HPDE6-E6E7 (cell line): ENCODE results near the gene ZNF415.
"Not testable (repeated sequence)": the region's sequence is repeated elsewhere in the genome, so short reads cannot be mapped to it uniquely, and the experiment has no call there.

ENCODE experiments used
- DNase-seq: peaks from one replicate; pipeline ENCODE4 v3.0.0; 2011; ENCODE audit warnings: missing footprints; ENCODE audit errors: extremely low spot score

The ZNF415 gene

DNA sequence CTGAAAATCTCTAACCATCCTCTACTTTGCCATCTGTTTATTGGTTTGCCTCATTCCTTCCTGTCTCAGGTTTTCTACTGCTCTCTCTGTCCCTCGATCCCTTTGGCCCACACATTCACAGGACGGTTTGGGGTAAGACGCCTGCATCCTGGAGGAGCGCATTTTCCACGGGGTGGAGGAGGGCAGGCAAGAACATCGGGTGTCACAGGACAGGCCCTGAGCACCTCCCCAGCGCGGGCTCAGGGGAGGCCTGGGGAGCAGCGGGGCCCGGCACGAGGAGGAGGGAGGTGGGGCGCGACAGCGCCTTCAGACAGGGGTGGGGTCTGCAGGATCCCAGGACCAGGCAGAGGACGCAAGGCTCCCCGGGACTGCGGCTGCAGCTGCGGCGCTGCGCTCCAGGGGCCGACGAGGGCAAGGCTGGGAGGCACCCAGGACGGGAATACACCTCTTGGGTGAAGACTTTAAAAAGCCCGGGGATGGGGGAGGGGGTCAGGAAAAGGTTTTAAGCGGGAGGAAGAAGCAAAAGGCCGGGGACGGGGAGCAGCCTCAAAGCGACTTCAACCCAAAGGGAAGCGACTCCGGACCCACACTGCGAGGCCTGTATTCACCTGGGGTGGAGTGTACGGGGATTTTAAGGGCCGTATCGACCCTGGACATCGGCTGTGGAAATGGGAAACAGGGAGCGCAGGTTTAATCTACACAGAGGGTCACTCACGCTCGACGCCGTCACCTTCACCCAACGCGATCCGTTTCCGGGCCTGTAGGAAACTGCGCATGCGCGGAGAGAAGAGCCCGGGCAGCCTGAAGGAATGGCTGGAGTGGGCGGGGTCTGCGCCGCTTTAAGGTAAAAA lies at the start of gene ZNF415:
Gene ZNF415 (minus strand): TSS at position 770 of the 851 bp plus-strand sequence. CDS start 10,234 bp downstream, outside the sequence.
- DNase-seq = peak; percentile 84

DNA sequence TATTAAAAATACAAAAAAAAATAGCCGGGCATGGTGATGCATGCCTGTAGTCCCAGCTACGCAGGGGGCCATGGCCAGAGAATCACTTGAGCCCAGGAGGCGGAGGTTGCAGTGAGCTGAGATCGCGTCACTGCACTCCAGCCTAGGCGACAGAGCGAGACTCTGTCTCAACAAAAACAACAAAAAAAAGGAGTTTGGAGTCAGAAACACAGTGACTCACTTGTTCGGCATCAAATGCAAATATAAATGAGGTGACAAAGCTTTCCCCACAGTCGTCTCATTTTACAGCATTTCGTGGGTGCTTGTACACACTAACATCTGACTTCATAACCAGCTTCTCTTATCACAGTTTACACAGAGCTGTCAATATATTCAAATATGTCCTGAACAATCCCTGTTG lies 49.5 kb upstream of the ZNF415 start:
- DNase-seq = no peak

DNA sequence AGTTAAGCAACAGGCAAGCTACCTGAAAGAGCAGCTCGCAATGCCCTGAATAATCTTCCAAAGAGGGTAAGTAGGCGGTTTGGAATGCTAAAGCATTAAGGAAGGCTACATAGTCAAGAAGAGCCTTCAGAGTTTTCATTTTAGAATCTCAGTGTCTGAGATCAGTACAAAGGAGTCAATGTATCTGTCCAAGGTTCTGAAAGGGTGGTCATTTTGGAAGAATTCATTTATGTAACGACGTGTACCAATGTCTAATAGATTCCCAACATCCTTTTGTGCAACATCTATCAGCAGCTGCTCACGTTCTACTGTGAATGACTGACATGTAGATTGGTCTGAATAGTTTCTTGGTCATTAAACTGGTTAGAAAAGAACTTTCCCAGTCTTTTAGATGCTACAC lies 45.3 kb upstream of the ZNF415 start:
- DNase-seq = no peak

DNA sequence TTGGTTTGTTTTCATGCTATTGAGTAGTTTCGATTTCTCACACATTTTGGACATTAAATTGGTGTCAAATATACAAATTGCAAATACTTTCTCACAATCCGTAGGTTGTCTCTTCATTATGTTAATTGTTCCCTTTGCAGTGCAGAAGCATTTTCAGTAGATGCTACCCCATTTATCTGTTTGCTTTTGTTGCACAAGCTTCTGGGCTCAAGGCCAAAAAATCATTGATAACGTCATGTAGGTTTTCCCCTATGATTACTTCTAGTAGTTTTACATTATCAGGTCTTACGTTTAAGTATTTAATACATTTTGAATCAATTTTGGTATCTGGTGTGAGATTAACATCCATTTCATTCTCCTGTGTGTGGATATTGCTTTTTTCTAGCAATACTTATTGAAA lies 40.2 kb upstream of the ZNF415 start:
- DNase-seq = no peak

DNA sequence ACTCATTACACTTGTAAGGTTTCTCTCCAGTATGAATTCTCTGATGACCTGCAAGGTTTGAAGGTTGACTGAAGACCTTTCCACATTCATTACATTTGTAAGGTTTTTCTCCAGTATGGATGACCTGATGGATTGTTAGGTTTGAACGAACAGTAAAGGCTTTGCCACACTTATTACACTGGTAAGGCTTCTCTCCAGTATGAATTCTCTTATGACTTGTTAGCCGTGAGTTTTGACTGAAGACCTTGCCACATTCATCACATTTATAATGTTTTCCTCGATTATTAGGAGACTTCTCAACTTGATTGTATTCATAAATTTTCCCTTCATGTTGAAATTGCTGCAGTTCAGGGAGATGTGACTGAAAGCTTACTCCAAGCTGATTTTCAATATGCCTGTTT lies 33.0 kb upstream of the ZNF415 start:
- no peak for DNase-seq

DNA sequence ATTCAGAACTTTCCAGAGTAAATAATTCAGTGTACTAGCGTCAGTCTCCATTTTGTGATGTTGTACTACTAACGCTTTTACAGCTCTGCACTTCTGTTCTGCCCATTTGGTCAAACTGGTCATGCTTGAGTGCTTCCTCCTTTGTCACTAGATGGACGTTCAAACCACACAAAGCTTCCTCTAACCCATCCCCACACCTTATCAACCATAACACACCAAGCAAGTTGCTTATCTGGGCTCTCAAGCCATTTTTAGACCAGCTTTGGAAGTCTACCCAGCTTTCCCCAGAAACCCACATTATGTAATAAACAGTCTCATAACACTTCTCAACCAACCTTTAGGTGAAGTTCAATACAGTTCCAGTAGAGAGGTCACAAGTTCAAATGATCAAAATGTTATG lies 28.4 kb upstream of the ZNF415 start:
- DNase-seq = no peak

DNA sequence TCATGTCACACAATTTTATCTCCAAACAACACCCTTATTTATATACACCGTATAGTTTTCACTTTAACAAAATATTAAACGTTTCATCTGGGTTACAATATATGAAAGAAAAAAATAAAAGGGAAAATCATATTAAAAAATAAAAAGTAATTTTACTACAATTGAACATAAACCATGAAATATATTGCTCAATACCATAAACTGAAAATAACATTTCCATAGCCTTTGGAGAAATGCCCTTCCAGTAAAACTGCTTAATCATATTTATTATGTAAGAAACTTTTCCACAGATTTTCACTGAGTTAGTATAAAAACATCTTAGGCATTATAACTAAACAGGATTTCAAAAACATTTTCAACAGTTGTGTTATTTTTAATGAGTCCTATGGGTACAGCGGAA lies 27.6 kb upstream of the ZNF415 start:
- DNase-seq = no peak

DNA sequence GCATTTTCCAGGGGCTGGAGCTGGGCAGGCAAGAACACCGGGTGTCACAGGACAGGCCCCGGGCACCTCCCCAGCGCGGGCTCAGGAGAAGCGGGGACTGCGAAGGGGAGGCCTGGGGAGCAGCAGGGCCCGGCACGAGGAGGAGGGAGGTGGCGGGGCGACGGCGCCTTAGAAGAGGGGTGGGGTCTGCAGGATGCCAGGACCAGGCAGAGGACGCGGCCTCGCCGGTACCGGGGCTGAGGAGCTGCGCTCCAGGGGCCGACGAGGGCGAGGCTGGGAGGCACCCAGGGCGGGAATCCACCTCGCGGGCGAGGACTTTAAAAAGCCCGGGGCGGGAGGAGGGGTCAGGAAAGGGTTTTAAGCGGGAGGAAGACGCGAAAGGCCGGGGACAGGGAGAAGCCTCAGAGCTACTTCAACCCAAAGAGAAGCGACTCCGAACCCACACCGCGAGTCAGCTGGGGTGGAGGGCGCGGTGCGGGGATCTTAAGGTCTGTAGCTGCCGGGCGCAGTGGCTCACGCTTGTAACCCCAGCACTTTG lies 25.5 kb upstream of the ZNF415 start:
- DNase-seq = no peak

DNA sequence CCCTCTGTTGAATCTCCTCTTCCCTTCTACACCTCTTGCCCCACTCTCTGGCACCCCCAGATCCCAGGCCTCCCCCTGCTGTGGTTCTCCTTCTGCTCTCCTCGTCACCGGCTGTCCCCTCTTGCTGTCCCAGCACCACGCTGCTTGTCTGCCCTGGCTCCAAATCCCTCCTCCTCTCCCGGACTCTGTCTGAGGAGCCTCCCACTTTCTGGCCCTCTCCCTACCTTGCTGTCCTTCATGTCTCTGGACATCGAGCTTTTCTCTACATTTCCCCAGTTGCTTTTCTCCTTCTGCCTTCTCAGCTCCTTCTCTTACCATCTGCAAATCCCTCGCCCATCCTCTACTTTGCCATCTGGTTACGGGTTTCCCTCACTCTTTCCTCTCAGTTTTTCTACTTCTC lies 24.9 kb upstream of the ZNF415 start:
- no peak for DNase-seq

DNA sequence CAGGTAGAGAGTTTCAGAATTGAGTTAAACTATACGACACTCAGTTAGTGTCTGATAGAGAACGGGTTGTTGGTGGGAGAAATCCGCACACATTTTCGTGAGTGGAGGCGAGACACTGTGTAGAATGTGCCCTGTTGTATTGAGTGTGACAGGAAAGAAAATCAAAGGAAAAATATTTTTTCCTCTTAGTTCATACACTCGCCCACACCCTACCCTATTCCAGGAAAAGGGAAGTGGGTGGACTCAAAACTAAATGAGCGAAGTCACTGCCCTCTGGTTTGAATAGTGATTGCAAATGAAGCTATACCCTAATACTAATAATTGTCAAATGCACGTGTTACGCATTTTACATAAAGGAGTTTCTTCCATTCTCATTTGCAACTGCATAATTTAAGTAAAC lies 24.1 kb upstream of the ZNF415 start:
- DNase-seq = no peak

DNA sequence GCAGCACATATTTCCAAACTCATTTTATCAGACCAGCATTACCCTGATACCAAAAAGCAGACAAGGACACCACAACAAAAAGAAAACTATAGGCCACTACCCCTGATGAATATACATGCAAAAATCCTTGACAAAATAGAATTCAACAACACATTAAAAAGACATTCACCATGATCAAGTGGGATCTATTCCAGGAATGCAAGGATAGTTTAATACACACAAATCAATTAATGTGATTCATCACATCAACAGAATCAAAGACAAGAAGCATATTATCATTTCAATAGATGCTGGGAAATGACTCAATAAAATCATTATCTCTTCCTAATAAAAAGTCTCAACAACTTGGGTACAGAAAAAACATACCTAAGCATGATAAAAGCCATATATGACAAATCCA lies 14.9 kb upstream of the ZNF415 start:
- no peak for DNase-seq

DNA sequence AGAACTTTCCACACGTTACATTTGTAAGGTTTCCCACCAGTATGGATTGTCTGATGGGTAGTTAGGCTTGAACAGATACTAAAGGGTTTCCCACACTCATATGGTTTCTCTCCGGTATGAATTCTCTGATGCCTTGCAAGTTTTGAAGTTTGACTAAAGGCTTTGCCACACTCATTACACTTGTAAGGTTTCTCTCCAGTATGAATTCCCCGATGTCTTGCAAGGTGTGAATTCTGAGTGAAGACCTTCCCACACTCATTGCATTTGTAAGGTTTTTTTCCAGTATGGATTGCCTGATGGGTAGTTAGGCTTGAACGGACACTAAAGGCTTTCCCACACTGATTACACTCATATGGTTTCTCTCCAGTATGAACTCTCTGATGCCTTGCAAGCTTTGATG lies 7.6 kb upstream of the ZNF415 start:
- no peak for DNase-seq

DNA sequence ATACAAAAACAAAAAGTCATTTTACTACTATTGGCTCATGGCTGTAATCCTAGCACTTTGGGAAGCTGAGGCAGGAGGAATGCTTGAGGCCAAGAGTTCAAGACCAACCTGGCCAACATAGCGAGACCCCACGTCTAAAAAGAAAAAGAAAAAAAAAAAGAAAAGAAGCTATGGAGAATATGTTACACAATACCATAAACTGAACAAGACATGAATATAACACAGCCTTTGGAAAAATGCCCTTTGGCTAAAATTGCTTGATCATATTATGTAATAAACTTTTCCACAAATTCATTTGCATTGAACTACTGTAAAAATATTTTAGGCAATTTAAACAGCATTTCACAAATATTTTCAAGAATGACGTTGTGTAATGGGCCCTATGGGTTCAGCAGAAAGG lies 3.7 kb upstream of the ZNF415 start:
- DNase-seq = no peak

DNA sequence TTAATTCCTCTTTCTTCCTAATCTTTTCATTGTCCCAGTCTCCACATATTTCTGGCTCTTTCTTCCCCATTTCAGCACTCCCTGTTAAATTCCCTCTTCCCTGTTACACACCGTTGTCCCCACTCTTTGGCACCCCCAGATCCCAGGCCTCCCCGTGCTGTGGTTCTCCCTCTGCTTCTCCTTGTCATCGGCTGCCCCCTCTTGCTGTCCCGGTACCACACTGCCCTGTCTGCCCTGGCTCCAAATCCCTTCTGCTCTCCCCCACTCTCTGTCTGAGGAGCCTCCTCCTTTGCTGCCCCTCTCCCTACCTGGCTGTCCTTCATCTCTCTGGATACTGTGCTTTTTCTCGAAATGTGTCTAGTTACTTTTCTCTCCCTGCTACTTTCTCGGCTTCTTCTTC lies 983 bp downstream of the ZNF415 start:
- DNase-seq = no peak

DNA sequence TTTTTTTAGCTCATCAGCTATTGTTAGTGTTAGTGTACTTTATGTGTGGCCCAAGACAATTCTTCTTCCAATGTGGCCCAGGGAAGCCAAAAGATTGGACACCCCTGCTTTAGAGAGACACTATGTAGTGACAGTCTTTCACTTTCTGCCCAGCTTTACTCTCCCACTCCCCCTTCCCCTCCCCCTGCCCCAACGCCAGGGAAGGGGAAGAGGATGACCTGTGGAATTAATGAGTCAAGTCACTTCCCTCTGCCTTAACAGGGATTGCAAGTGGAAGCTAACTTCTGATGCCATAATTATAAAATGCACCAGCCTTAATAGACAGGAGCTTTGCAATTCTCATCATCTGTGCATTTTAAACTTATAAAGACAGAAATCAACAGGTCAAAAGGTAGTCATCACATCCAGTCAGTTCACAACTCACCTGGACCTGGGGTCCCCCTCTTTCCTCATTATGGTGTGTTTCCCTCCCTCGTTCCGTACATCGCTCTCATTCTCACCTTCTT lies 1.6 kb downstream of the ZNF415 start:
- DNase-seq = no peak

DNA sequence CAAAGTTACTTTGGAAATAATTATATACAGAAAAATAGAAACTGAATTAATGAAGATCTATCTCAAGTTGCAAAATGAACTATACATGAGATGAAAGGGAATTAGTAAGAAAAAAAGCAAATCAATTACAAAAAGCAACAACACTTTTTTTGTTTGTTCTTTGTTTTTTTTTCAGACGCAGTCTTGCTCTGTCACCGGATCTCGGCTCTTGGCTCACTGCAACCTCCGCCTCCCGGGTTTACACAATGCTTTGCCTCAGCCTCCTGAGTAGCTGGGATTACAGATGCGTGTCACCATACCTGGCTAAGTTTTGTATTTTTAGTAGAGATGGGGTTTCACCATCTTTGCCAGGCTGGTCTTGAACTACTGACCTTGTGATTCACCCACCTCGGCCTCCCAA lies 2.2 kb downstream of the ZNF415 start:
- no peak for DNase-seq

DNA sequence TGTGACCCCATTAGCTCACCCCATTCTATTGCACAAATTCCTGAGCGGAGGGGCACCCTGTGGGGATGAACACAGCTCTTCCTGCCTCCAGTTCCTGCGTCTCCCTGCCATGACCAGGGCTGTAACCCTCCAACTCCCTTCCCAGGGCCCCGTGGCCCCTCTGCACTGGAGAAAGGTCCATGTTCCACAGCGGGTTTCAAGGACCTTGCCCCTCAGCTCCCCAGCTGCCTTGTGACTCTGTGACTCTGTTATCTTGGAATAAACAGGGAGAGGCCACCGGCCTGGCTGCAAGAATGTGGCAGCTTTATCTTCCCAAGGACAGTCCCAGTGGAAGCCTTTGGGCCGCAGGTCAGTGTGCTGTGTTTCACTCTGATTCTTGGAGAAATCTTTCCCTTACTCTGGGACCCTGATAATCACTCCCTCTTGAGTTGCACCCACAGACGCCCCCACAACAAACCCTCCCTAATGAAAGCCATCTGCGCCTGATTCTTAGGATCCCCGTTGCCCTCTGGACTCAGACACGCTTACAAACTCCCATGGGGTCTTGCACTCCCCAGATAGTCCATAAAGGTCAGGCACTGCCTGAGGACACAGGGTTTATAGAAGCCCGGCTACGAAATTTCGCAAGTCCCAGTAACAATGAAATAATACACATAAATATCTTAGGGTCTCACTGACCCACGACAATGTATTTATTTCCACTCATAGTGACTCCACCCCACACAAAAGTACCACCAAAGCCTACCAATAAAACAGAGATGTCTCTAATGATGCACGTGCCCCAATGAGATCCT lies 5.8 kb downstream of the ZNF415 start:
- DNase-seq = not testable (repeated sequence)

DNA sequence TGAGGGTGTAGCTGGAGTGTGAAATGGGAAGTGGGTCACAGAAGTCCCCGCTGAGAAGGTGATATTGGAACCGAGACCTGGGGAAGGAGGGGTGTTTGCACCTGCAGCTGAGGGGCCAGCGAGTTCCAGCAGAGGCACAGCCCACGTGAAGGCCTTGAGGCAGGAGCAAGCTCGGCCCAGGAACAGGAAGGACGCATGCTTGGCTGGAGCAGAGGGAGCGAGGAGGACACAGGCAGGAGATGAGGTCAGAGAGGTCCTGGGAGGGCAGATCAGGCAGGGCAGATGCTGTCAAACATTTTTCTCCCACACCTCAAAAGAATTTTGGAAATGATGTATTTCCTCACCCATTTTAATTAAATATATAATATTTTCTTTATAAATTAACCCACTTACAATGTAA lies 9.3 kb downstream of the ZNF415 start:
- DNase-seq = no peak

DNA sequence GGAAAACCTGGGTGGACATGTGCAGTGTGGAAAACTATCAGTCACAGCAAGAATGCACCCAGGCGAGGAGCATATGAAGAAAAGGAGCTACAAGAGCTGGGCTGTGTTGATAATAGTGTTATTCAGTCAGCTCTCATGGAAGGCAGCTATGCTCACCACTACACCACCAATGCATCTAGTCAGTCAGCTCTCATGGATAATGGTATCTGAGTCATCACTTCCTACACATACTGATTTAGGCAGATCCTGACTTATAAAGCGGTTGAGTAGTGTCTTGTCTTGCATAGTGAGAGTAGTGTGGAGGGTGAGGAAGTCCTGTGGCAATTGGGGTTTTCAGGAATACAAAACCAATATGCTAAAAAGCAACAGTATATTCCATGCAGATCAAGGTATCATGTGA lies 20.4 kb downstream of the ZNF415 start:
- no peak for DNase-seq

DNA sequence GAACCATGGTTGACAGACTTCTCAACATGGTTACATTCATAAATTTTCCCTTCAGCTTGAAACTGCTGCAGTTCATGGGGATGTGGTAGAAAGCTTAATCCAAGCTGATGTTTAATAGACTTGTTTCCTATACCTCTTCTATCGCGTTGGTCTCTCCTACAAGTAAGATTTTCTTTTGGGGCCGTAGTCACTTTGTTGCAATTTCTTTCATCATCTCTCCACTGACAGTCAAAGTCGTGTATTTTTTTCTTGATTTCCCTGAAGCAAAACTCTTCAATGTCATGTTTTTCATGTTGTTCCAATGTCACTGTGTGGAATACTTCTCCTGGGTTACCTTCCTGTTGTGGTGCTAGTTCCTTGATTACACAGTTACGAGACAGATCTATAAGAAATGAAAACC lies 23.2 kb downstream of the ZNF415 start:
- DNase-seq = no peak

DNA sequence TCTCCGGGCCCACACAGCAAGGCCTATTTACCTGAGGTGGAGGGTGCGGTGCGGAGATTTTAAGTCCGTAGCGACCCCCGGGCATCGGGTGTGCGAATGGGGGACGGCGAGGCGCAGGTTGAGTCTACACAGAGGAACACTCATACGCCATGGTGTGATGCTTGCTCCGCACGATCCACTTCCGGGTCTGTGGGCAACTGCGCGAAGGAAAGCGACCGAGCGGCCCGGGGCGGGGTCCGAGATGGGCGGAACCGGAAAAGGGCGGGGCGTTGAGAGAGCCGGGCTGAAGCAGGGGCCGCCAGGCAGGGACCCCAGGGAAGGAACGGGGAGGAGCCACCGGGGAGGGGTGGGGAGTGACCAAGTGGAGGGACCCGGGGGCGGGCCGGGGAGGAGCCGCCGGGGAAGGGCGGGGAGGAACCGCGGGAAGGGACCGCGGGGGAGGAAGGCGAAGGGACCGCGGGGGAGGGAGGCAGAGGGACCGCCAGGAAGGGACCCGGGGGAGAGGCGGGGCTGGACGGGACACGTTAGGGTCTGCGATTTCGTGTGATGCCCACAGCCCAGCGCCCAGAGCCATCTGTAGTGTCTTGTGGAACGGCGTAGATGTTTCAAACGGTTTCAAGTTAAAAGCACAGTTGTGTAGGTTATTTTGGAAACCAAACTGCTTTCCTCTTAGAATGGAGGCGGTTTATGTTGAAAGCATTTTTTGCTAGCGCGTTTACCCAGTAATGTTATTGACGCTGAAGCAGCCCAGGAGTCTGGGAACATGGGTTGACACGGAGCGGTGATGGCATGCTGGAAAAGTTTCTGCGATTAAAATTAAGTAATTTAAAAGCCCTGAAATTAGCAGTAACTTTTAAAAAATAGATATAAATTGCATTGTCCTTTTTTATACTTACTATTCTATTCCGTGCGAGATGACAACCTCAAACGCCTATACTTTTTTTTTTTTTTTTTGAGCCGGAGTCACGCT lies 29.2 kb downstream of the ZNF415 start, which contains the start of gene ZNF160:
Gene ZNF160 (minus strand): TSS at position 189 of the 970 bp plus-strand sequence. CDS start 17,146 bp downstream, outside the sequence.
- DNase-seq = peak; percentile 89
